Pulmonary artery endothelial cell (primary cell): ENCODE data around the gene CACTIN. TPM values are rescaled to one million over a fixed set of nuclear protein-coding genes. Genes with fewer than 3 reads are reported as not detected.
"Not testable (repeated sequence)": the region's sequence is repeated elsewhere in the genome, so short reads cannot be mapped to it uniquely, and the experiment has no call there.

ENCODE experiments used
- DNase-seq: peaks from one replicate; pipeline ENCODE4 v3.0.0-alpha.2; 2011; ENCODE audit warnings: low read depth, low spot score
- total RNA-seq: library from RNA; depleted of rRNA; stranded (reverse); fragments of >200 nt; gene quantifications from 2 replicates; pipeline ENCODE4 v1.2.3, GENCODE V29; 2014

Gene CACTIN
- 33.8 and 41.9 TPM in 2 replicates for total RNA-seq

DNA sequence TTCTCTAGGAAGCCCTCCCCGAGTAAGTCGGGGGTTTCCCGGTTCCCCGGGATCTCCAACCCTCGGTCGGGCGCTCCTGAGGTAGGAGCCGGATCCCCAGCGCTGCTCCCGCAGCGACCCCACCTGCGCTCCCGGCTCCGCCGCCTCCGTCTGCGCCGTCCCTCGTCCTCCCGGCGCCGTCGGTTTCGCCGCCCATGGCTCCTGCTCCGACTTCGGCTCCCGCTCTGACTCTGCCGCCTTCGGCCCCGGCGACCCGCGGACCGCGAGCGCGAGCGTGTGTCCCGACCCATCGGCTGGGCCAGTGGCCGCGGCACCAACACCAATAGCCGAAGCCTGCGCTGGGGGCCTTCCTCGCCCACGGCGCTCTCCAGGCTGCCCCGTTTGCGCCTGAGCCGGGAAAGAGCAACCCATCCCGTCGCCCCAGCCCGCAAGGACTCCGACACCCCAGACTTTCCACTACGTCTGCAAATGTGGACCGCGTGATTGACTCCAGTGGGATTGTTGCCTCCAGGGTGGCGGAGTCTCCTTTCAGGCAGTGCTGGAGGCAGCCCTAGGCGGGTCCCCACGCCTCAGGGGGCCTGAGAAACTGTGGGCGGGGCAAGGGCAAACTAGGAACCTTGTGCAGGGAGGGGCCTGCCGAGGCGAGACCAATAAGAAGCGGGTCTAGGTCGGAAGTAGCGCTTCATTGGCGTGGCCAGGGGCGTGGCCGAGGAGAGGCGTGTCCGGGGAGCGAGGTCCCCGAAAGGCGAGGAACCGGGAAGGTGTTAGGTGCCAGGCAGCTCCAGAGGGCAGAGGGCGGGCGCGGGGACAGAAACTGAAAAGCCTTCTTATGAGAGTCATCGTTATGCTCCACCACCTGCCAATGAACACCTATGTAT, at the start of gene CACTIN:
CACTIN (minus strand) TSS at position 318 of the 878 bp plus-strand sequence; CDS start at position 290, 28 bp downstream.
- DNase-seq, result peak; percentile 88

DNA sequence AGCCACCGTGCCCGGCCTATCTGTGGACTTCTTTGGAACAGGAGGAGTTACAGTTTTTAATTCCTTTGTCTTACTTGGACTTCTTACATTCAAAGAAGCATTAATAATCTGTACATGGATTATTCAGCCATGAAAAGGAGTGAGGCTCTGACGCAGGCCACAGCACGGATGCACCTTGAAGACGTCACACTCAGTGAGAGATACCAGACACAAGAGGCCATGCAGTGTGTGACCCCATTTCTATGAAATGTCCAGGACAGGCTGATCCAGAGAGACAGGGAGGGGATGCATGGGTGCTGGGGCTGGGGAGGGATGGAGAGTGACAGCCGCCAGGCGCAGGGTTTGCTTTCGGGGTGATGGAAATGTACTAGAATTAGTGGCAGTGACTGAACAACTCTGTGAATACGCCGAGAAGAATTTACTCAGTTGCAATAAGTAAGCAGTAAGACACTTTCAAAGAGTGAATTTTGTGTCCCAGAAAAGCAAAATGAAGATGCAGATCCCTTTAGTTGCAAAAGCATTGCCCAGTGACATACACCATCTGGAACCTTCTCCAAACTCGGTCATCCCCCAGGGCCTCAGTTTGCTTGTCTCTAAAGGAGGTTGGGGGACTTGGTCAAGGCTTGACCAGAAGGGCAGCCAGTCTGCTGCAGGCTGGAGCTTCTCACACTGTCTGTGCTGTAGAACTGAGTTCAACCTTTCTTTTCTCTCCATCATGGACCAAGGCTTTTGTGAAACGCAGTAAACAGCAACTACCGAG, 48.4 kb upstream of the CACTIN start:
- DNase-seq, result no peak

DNA sequence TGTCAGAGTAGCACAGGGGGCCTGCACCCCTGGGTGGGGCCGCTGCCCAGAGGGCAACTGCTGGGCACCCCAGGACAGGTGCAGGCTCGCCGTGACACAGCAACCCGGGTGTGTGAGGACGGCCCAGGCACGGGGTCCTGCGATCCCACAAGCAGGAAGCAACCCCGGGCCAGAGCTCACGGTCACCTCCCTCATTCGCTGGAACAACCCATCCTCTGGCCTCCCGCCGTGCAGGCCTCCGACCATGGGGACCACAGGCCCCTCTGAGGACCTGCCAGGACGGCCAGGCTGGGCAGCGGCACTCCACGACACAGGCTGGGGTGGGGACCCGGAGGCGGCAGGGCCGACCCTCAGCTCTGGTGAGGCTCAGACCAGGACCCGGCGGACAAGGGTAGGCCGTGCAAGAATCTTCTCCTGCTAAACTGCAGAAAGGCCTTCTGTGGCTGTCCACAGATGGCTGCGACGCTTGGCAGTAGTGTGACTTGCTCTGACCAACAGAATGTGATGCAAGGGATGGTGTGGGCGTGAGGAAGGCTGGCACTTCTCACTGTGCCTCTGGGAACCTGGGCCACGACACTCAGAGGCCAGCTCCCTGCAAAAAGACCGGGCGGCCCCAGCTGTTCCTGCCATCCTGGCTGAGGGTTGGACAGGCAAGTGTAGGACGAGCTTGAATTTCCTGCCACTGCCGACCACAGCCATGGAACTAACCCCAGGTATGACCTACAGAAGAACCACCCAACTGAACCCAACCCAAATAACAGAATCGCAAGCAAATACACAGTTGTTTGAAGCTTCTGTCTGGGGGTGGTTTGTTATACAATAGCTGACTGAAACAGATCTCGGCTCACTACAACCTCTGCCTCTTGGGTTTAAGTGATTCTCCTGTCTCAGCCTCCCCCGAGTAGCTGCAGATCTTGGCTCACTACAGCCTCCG, 47.2 kb upstream of the CACTIN start:
- DNase-seq, result no peak

DNA sequence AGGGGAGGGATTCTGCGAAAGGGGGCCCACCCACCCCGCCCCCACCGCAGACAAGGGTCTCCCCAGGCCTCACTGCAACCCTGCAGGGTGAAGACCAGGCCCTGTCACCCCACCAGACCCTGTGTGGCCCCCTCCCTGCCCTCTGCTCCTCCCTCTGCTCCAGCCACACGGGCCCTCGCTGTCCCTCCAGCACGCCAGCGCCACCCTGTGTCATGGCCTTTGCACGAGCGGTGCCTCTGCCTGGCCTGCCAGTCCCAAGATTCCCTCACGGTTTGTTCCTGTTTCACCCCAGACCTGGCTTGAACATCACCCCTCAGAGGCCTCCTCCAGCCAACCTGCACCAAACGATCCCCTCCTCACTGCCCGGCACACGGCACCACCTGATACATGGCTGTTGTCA, 46.4 kb upstream of the CACTIN start:
- DNase-seq, result no peak

DNA sequence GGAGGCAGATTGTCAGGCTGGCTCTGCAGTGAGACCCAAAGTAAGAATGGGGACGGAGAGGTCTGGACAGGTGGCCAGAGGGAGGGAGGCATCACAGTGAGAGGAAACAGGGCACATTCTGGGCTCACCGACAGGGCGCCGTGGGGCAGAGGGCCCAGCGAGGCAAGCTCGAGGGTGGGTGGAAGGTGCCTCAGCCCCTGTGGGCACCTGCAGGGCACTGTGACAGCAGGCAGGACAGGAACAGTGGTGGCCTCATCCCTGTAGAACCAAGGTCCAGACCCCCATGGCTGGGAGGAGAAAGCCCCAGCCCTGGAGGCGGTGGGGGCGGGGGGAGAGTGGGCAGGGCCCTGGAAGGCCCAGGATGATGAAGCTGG, 46.0 kb upstream of the CACTIN start:
- no peak for DNase-seq

DNA sequence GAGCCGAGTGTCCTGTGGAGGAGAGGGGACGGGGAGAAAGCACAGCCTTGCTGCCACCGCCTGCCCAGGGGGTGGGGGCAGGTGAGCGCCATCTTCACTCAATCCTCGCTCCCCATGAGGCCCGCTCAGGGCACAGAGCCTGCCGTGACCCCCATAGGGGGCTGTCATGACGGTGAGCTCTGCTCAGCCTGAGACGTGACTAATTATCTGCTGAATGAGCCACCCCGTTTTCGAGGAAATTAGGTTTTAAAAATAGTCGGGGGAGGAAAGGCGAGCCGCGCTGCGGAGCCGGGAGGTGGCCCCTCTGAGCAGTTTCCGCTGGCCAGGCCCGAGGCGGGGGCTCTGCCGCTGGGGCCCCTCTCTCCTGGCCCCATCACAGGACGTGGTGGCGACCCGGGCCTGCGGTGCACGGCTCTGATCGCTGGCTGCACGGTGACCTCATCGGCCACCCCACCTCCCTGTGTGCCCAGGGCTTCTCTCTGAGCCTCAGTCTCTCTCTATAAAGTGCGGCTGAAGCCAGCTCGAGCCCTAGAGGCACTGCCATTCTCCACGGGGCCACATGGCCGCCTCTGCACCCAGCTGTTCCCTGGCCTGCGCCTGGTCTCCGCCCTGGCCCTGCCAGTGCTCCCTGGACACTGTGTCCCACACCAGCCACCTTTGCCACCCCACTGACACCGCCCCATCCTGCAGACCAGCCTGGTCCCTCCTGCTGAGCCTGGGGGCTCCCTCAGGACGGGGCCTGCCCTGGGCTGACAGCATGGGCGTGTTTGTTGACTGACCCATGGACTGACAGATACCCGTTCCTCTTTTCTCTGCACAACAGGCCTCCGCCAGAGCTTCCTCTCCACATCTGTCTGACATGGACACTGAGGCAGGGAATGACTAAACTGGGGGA, 45.3 kb upstream of the CACTIN start:
- no peak for DNase-seq

DNA sequence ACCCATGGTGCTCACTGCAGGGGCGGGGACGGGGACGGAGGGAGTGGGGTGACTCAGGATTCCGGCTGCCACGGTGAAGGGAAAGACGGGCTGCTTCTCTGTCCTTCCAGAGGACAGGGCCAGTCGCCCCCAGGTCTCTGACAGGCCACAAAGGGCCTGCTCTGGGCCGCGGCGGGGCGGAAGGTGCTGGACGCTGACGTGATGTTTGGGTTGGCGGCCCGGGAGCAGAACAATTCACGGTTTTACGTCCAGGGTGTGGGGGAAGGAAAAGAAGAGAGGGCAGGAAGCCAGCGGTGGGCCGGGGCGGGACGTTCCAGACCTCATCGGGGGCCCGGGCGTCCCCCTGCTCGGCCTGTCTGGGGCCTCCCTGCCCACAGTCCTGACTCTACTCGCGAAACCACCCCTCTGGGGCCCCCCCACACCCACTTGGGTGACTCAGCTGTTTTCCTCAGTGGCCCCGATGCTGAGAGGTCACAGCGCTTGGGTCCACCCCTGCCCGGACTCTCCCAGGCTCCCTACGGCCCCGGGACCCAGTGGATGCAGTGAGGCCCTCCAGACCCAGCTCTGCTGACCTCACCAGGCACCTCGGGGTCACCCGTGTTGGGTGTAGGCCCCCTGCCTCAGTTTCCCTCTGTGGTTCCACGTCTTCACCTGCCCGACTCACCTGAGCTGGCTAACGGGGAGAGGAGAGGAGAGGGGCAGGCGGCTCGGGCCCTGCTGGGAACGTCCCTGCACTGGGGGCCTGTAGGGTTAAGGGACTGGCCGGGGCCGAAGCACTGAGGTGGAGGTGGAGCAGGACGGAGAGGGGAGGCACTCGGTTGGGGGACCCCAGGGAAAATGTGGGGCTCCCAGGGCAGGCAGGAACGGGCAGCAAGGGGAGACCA, 44.4 kb upstream of the CACTIN start:
- DNase-seq, result peak; percentile 50

DNA sequence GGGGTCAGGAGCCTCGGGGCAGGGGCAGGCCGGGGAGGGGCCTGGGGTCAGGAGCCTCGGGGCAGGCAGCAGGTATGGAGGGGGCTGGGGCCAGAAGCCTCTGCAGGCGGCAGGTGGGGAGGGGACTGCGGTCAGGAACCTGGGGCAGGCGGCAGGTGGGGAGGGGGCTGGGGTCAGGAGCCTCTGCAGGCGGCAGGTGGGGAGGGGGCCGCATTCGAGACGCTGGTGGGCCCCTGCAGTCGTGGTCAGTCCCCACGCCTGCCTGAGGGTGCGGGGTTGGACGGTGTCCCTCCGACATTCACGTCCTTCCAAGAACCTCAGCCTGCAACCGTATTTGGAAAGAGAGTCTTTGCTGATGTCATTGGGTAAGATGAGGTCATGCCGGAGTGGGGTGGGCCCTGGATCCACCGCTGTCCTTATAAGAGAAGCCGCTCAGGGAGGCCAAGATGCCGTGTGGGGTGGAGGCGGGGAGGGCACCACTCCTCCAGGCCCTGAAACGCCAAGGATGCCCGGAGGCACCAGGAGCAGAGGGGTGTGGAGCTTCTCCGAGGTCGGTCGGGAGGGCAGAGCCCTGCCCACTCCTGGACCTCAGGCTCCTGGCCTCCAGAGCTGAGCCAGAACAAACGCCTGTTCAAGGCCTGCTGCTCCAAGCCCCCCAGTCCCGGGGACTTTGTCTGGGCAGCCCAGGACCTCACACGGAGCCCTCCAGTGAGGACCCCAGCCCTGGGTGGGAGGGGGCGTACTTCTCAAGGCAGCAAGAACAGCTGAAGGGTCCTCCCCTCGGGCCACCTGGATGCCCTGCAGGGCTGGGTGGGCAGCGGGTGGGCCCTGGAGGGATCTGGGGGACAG, 43.6 kb upstream of the CACTIN start:
- DNase-seq, result peak; percentile 70

DNA sequence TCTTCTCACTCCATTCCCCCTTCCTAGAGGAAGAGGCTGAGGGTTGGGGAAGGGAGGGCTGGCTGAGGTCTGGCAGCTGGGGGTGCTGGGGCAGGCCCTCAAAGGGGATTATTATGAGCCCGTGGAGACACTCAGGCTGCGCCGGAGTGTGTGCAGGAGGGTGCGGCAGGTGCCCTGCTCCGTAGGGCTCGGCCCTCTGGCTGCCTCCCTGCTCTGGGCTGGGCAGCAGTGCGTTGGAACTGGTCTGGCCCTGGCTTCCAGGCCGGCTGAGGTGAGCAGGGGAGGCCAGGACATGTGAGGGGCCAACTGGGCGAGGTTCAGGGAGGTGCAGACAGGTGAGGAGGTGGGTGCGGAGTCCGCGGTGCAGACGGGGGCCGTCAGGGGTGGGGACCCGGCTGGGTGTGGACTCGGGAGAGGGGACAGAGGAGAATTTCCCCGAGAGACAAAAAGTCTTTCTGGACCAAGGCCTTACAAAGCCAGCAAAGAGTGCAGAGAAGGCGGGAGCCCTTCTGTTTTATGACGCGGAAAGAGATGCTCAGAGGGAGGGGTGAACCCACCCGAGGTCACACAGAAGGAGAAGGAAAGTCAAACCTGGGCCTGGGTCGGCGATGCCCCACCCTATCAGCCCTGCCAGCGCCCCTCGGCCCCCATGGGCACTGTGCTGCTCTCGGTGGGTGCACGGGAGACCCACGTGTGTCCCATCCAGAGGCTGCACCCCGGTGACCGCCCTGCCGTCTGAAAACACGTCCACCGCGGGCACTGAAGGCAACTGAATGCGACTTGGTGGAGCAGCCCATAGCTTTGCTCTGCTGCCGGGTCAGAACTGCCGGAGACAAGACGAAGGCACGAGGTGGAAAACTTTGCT, 42.7 kb upstream of the CACTIN start:
- no peak for DNase-seq

DNA sequence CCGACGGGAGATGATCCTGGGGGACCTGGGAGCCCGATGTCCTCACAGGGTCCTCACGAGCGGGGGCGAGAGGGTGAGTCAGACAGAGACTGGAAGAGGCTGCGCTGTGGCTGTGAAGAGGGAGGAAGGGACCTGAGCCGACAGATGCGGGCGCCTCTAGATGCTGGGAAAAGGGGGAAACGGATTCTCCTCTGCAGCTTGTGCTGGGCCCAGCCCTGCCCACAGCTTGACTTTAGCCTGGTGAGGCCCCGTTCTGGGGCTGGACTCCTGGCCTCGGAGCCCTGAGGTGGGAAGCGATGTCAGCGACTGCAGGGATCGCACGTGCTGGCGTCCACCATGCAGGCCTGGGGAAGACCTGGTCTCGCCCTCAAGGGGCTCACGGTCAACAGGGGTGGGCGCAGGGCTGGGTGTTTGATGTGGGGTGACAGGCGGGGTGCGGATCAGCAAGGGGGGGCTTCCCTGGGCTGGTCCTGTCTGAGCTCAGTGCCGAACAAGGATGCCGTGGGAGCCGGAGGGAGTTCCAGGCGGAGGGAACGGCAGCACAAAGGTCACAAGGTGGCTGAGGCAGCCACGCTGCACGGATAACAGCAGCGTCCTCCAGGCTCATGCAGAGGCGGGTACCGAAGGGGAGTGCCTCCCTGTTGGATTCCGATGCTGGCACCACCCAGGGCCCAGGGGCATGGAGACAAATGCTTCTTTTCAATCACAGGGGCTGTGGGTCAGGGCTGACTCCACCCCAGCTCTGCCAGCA, 41.9 kb upstream of the CACTIN start:
- DNase-seq, result no peak

DNA sequence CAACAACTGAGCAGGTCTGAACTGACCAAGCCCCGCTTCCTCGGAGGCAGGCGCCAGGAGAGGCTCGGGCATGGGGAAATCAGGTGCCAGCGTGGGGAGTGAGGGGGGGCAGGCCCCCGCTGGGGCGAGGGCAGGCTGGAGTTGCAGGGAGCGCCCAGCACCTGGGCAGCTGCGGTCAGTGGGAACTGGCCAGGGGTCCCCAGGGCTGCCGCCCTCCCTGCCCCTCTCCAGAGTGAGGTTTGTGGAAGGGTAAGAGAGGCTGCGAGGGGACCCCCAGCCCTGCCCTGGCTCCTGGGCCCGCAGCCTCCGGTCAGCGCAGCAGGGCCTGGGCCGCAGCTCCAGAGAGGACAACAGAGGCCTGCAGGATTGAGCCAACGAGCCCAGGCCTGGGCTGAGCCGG, 41.2 kb upstream of the CACTIN start:
- no peak for DNase-seq

DNA sequence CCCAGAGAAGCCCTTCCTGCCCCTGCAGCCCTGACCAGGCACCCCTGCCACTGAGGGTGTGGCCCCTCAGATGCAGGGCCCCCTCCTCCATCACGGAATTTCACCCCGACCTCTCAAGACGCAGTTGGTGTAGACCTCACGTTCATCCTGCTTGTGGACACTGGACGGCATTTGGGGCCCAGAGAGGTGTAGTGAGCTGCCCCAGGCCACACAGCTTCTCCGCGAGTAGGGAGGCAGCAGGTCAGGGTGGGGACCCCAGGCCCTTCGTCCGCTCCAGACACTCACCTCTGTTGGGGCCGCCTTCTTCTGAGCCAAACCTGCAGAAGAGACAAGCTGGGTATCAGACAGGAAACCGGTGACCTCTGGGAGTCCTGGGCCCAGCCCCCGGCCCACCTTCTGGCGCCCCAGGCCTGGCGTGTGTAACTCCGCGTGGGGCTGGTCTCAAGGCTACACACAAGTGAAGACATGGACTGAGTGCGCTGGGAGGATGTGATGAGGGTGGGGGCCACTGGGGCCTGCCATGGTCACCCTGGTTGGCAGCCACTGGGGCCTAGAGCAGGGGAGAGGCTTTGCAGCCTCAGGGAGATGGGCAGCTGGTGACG, 40.5 kb upstream of the CACTIN start:
- DNase-seq, result no peak

DNA sequence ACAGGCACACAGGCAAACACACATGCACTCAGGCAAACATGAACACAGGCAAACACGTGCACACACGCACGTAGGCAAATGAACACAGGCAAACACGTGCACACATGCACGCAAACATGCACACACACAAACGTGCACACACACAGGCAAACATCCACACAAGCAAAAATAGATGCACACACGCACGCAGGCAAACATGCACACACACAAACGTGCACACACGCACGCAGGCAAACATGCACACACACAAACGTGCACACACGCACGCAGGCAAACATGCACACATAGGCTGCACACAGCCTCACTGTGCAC, 39.9 kb upstream of the CACTIN start:
- DNase-seq, result not testable (repeated sequence)

DNA sequence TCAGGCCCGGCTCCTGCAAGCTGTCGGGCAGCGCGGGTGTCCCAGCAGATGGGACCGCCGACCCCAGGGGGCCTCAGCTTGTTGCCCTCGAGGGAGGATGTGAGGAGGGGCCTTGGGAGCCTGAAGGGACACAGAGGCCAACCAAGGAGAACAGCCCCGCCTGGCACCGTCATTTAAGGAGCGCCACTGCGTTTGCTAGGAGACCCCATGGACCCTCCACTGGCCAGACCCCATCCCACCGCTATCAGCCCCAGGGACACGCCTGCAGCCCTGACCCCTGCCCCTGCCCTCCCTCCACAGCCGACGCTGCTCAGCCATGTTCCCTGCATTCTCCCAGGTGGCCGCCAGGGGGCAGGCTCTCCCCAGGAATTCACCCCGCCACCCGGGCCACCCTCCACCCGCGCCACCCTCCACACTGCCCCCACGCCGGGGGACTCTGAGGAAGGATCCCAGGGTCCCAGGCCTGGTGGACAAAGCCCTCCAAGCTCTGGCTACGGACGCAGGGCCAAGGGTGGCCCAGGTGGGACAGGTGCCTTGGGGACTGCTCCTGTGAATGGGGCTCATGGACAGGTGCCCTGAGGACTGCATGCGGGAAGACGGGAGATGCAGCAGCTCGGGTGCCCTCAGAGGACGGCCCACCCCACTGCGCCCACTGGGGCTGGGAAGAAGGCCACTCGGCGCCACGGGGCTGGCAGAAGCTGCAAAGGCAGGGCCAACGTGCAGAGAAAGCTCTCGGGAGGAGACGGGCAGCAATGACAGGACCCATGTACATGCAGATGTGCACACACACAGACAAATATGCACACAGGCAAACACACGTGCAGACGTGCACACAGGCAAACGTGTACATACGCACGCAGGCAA, 39.3 kb upstream of the CACTIN start:
- no peak for DNase-seq

DNA sequence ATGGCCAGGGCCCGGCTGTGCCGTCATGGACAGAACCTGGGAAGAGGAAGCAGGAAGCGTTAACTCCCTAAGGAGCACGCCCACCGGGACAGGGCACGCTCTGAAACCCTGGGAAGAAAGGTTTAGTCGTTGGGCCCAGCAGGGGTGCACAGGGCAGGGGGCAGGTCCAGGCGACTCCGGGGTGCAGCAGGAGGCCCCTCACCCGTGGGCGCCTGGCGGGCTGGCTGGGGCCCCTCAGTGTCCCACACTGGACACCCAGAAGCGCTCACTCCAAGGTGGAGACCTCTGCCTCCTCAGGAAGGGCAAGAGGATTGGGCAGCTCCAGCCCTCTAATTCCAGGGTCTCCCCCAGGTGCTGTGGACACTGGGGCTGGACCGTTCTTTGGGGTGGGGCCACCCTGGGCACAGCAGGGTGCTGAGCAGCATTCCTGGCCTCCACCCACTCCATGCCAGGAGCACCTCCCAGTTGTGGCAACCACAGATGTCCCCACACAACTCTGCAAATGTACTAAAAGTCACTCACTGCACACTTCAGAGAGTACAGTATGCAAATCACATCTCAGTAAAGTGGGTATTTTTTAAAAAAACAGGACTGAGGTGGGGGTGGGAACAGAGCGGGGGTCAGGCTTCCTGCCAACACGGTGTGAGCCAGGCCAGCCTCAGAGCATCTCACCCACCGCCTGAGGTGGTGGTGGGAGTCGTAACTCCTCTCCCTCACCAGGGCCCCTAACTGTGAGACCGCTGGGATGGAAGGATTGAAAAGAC, 38.5 kb upstream of the CACTIN start:
- no peak for DNase-seq
